Prostate gland (tissue), 2 donors: ENCODE data around the gene ZNF365. TPM values are rescaled to one million over a fixed set of nuclear protein-coding genes. Genes with fewer than 3 reads are reported as not detected.
"Not testable (repeated sequence)": the region's sequence is repeated elsewhere in the genome, so short reads cannot be mapped to it uniquely, and the experiment has no call there.

Source experiments
- DNase-seq: peaks from one replicate; pipeline ENCODE4 v3.0.0-alpha.2; 2019; ENCODE audit warnings: low spot score
- H3K27ac ChIP-seq, 2 donors: fragments of 200-600 bp; sonication (generic); 2 replicates each; pipeline ENCODE4 v1.5.1; 2017 to 2019
- H3K27me3 ChIP-seq: fragments of 200-600 bp; sonication (generic); replicated peaks from 2 replicates; pipeline ENCODE4 v1.5.1; 2019; ENCODE audit not compliant: insufficient read depth
- H3K36me3 ChIP-seq, 2 donors: fragments of 200-600 bp; sonication (generic); 1 replicate in 1 of 2; 2 replicates in 1 of 2; pipeline versions ENCODE4 v1.5.1 to v1.8.1; 2017 to 2019
- H3K4me1 ChIP-seq: fragments of 200-600 bp; sonication (generic); replicated peaks from 2 replicates; pipeline ENCODE4 v1.5.1; 2019
- H3K4me3 ChIP-seq, 2 donors: fragments of 200-600 bp; sonication (generic); 2 replicates each; pipeline ENCODE4 v1.5.1; 2017 to 2019
- H3K9me3 ChIP-seq: fragments of 200-600 bp; sonication (generic); 2 replicates; pipeline ENCODE4 v1.5.1; 2017
- CTCF ChIP-seq, 4 experiments: fragments of 200-600 bp in 2 of 4; fragments of 450-650 bp in 2 of 4; sonication (generic) in 2 of 4; IDR thresholded peaks; 1 replicate in 3 of 4; 2 replicates in 1 of 4; pipeline ENCODE4 v1.5.1; 2016 to 2019; ENCODE audit warnings: antibody characterized with exemption in 4 of 4, mild to moderate bottlenecking in 2 of 4, moderate library complexity in 2 of 4
- POLR2A ChIP-seq: fragments of 450-650 bp; IDR thresholded peaks from one replicate; pipeline ENCODE4 v1.6.1; 2016; ENCODE audit warnings: antibody characterized with exemption, mild to moderate bottlenecking
- POLR2AphosphoS5 ChIP-seq: sonication (generic); formaldehyde crosslinking; IDR thresholded peaks from one replicate; pipeline ENCODE4 v1.6.1; 2017; ENCODE audit warnings: antibody characterized with exemption
- WGBS: methylation state at CpG from one replicate; pipeline ENCODE4 v1.1.5; 2018; 5-methylcytosine and 5-hydroxymethylcytosine counted together
- intact Hi-C: fragments of 100-400 bp; cut with DNase I; formaldehyde crosslinking; loops from one replicate; pipeline ENCODE4 v1.14.2; 2022
- total RNA-seq, 2 donors: library from RNA; depleted of rRNA; stranded (reverse); fragments of >200 nt; gene quantifications; one replicate each; pipeline ENCODE4 v1.1.0, GENCODE V29; 2016

The ZNF365 gene
- total RNA-seq, 2 donors from 2014 or later = 0.55 to 3.5 TPM

DNA sequence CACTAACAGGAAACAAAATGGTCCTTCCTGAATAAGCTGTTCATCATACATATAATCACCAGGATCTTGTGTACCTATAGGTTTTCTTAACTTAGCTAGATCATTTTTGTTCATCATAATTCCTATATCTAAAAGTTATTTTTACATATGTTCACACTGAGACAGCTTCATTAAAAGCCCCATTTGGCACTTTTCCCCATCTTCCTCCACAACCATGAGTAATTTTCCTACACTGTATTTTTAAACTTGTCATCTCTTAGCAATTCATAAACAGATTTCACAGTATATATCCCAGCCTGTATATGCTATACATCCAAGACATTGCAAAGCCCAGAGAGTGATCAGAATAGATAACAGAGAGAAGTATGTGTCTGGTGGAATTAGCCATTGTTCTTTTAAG lies 28.3 kb downstream of the ZNF365 start:
- Histone ChIP-seq H3K27ac (no peak overlapping the region), H3K27me3 (no peaks in the 10 kb centered on the region), H3K36me3 (no peaks in the 10 kb centered on the region), H3K4me3 (no peak overlapping the region), H3K9me3 (no peaks in the 10 kb centered on the region), H3K4me1 (no peaks in the 10 kb centered on the region)
- intact Hi-C loops = no loop called here
- DNase-seq = no peak
- no peak for TF ChIP-seq CTCF (IDR thresholded peaks at IDR 0.05)
- no peak for TF ChIP-seq POLR2AphosphoS5
- TF ChIP-seq POLR2A = no peak

- H3K27me3 ChIP-seq, intact Hi-C loops: not testable (repeated sequence)
- 96% methylated on average over 1 of the region's 1 CpG for WGBS
These were observed 36.4 kb downstream of the ZNF365 start for GRCh38 chr10:62410528-62410927.

DNA sequence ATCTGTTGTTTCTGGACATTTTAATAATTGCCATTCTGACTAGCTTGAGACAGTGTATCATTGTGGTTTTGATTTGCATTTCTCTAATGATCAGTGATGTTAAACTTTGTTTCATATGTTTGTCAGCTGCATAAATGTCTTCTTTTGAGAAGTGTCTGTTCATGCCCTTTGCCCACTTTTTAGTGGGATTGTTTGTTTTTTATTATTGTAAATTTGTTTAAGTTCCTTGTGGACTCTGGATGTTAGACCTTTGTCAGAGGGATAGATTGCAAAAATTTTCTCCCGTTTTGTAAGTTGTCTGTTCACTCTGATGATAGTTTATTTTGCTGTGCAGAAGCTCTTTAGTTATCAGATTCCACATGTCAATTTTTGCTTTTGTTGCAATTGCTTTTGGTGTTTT lies 36.8 kb downstream of the ZNF365 start:
- not testable (repeated sequence) for H3K4me1 ChIP-seq
- 81% methylated on average over 1 of the region's 1 CpG for WGBS

More at GRCh38 chr10:62410528-62410927, 36.4 kb downstream of the ZNF365 start:
- H3K4me1 ChIP-seq, H3K9me3 ChIP-seq, H3K27ac ChIP-seq, DNase-seq, H3K36me3 ChIP-seq, H3K4me3 ChIP-seq: not testable (repeated sequence)

DNA sequence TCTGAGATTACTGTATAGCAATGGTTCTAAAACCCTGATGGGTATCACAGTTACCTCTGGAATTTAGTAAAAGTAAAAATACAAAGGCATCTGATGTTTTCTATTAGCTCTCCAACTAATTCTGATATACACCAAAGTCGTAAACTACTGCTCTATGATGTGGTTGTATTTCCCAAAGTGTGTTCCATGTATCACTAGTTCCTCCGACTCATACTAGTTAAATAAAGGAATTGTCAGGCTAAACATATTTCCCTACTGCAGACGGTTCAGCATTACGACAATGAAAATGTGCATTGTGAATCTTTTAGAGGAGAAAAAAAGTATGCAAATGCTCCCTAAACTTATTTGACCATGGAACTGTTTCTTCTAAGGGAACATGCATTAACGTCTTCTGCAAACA lies 38.9 kb downstream of the ZNF365 start:
- H3K9me3 ChIP-seq = no peaks in the 10 kb centered on the region
- TF ChIP-seq POLR2A = no peak
- TF ChIP-seq CTCF (IDR thresholded peaks at IDR 0.05) = no peak

More for the DNA sequence above, 36.8 kb downstream of the ZNF365 start:
- intact Hi-C loops, H3K27ac ChIP-seq, H3K4me3 ChIP-seq, H3K36me3 ChIP-seq, H3K9me3 ChIP-seq, H3K27me3 ChIP-seq, DNase-seq: not testable (repeated sequence)

DNA sequence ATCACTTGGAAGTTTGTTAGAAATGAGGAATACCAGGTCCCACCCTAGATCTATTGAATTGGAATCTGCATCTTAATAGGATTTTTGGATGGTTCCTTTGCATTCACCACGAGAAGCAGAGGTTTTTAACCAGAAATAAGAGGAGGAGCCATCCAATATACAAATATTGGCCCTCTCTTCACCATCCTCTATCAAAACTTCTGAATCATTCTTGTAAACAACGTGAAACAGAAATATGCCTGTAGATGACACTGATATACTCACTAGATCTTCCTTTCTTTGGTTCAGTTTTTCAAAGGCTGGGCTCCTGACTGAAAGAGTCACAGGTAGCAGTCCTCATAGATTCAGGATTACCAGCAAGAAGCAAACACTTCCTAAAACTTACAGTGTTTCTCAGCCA lies 39.5 kb downstream of the ZNF365 start:
- Histone ChIP-seq H3K4me1 (no peaks in the 10 kb centered on the region), H3K9me3 (no peaks in the 10 kb centered on the region), H3K4me3 (no peak overlapping the region), H3K36me3 (no peaks in the 10 kb centered on the region), H3K27me3 (no peaks in the 10 kb centered on the region), H3K27ac (no peak overlapping the region)
- no peak for DNase-seq
- intact Hi-C loops = no loop called here
- WGBS = 42% methylated on average over 2 of the region's 2 CpGs
- TF ChIP-seq POLR2A (no peak), POLR2AphosphoS5 (no peak), CTCF (IDR thresholded peaks at IDR 0.05) (no peak)

More for the DNA sequence above, 38.9 kb downstream of the ZNF365 start:
- WGBS = 85% methylated on average over 5 of the region's 5 CpGs
- intact Hi-C loops = no loop called here
- Histone ChIP-seq H3K4me1 (no peaks in the 10 kb centered on the region), H3K27me3 (no peaks in the 10 kb centered on the region), H3K4me3 (no peak overlapping the region), H3K36me3 (no peaks in the 10 kb centered on the region), H3K27ac (no peak overlapping the region)
- DNase-seq = no peak

GRCh38 chr10:62414359-62414758 lies 40.2 kb downstream of the ZNF365 start:
- WGBS = 67% methylated on average over 1 of the region's 1 CpG
- H3K4me1 ChIP-seq = no peaks in the 10 kb centered on the region
- no peaks in the 10 kb centered on the region for H3K9me3 ChIP-seq
- no peak for TF ChIP-seq CTCF (IDR thresholded peaks at IDR 0.05)
- TF ChIP-seq POLR2AphosphoS5 = no peak
- no peak for TF ChIP-seq POLR2A
- no peak overlapping the region for H3K4me3 ChIP-seq
- no peaks in the 10 kb centered on the region for H3K36me3 ChIP-seq
- no peaks in the 10 kb centered on the region for H3K27me3 ChIP-seq
- no peak overlapping the region for H3K27ac ChIP-seq
- intact Hi-C loops = no loop called here
- DNase-seq = no peak
